T-cell (primary cell): ENCODE measurements around the gene PFDN4. TPM values are rescaled to one million over a fixed set of nuclear protein-coding genes. Genes with fewer than 3 reads are reported as not detected.
"Not testable (repeated sequence)": the region's sequence is repeated elsewhere in the genome, so short reads cannot be mapped to it uniquely, and the experiment has no call there.

Source experiments
- ATAC-seq, 4 experiments: fragments of 200-7000 bp in 3 of 4; fragments of 150-1000 bp in 1 of 4; cut with Tn5 transposase; replicated peaks in 1 of 4; 1 replicate in 3 of 4; 2 replicates in 1 of 4; pipeline ENCODE4 v1.10.0; 2021; ENCODE audit warnings: moderate library complexity in 3 of 4, mild to moderate bottlenecking in 2 of 4, moderate number of reproducible peaks in 1 of 4
- CTCF ChIA-PET, 2 donors: fragments of 300-600 bp; sonication (Branson Sonifier 250); formaldehyde crosslinking; loops; one replicate each; lab custom pipeline; 2022; ENCODE audit warnings: antibody characterized with exemption in 2 of 2; lab: Charles Lee
- POLR2A ChIA-PET, 2 donors: fragments of 300-600 bp; sonication (Branson Sonifier 250); formaldehyde crosslinking; loops; one replicate each; lab custom pipeline; 2022; ENCODE audit warnings: antibody characterized with exemption in 2 of 2; lab: Charles Lee
- DNase-seq, 35 experiments: peaks; one replicate each; pipeline versions ENCODE4 v3.0.0 to v3.0.0-alpha.2; 2013 to 2023
- H3K27ac ChIP-seq: one replicate; pipeline ENCODE4 v1.5.1; 2013; ENCODE audit warnings: low read length
- H3K27me3 ChIP-seq, 2 experiments: replicated peaks in 1 of 2; 1 replicate in 1 of 2; 2 replicates in 1 of 2; pipeline versions ENCODE4 v1.6.1 to v1.7.0; 2013; ENCODE audit warnings: low read length in 1 of 2, mixed read lengths in 1 of 2; ENCODE audit not compliant: control insufficient read depth in 2 of 2, insufficient read depth in 2 of 2; ENCODE audit errors: extremely low read depth in 1 of 2
- H3K36me3 ChIP-seq, 2 donors: 1 replicate in 1 of 2; 2 replicates in 1 of 2; pipeline versions ENCODE4 v1.6.1 to v1.7.0; 2013; ENCODE audit warnings: low read length in 1 of 2; ENCODE audit not compliant: control insufficient read depth in 2 of 2, insufficient read depth in 1 of 2; ENCODE audit errors: extremely low read depth in 1 of 2
- H3K4me1 ChIP-seq, 2 experiments: 1 replicate in 1 of 2; 2 replicates in 1 of 2; pipeline versions ENCODE4 v1.6.1 to v1.7.0; 2013; ENCODE audit warnings: low read length in 2 of 2, mixed read lengths in 1 of 2; ENCODE audit not compliant: insufficient read depth in 2 of 2, control insufficient read depth in 1 of 2; ENCODE audit errors: extremely low read depth in 1 of 2
- H3K4me3 ChIP-seq, 2 donors: 1 replicate in 1 of 2; 2 replicates in 1 of 2; pipeline versions ENCODE4 v1.5.1 to v1.7.0; 2013; ENCODE audit warnings: mild to moderate bottlenecking in 2 of 2, low read length in 1 of 2, moderate library complexity in 1 of 2; ENCODE audit not compliant: control insufficient read depth in 1 of 2; ENCODE audit errors: extremely low read depth in 1 of 2
- H3K9me3 ChIP-seq: 2 replicates; pipeline ENCODE4 v1.7.0; 2013
- H3K27ac Mint-ChIP-seq, 2 donors: one replicate each; pipeline ENCODE4 v1.8.0; 2020 to 2021; ENCODE audit warnings: mild to moderate bottlenecking in 2 of 2, mixed read lengths in 2 of 2
- H3K27me3 Mint-ChIP-seq, 2 donors: one replicate each; pipeline ENCODE4 v1.8.0; 2021 to 2022; ENCODE audit warnings: mixed read lengths in 2 of 2
- H3K36me3 Mint-ChIP-seq: one replicate; pipeline ENCODE4 v1.8.0; 2021; ENCODE audit warnings: mixed read lengths
- H3K4me1 Mint-ChIP-seq, 3 donors: one replicate each; pipeline ENCODE4 v1.8.0; 2020 to 2022; ENCODE audit warnings: mixed read lengths in 3 of 3, mild to moderate bottlenecking in 1 of 3
- H3K4me3 Mint-ChIP-seq, 3 donors: one replicate each; pipeline ENCODE4 v1.8.0; 2020 to 2022; ENCODE audit warnings: mild to moderate bottlenecking in 3 of 3, mixed read lengths in 3 of 3, moderate library complexity in 3 of 3
- H3K9me3 Mint-ChIP-seq, 3 donors: one replicate each; pipeline ENCODE4 v1.8.0; 2020 to 2022; ENCODE audit warnings: mixed read lengths in 3 of 3
- WGBS: methylation state at CpG from one replicate; pipeline ENCODE4 v1.1.5; 2013; ENCODE audit warnings: missing lambda C conversion rate; ENCODE audit not compliant: insufficient coverage; 5-methylcytosine and 5-hydroxymethylcytosine counted together
- total RNA-seq, 35 experiments: library from RNA in 6 of 35; stranded (reverse) in 6 of 35; fragments of 120-200 nt in 1 of 35; gene quantifications; one replicate each; pipeline versions ENCODE4 v1.2.1 to v1.2.4 and lab custom pipeline; 2013 to 2026

Gene PFDN4
- total RNA-seq, 5 donors from 2014 or later (not counting 1 experiment from before 2014, with no cell fraction given), result 14.9 to 19.2 (median 17.6) TPM

- H3K27me3 ChIP-seq, result peaks cover 0 to under 1% of the 10 kb centered on the region in 2 experiments
- WGBS, result no CpG with 5 or more reads among the region's 4 CpGs
- no peak overlapping the region for H3K27ac Mint-ChIP-seq
- DNase-seq, result no peak
- H3K36me3 ChIP-seq, result no peaks in the 10 kb centered on the region
- no peak overlapping the region for H3K4me3 Mint-ChIP-seq
- H3K27me3 Mint-ChIP-seq, result peaks cover 5 to 15% of the 10 kb centered on the region in 2 donors
- H3K36me3 Mint-ChIP-seq, result no peaks in the 10 kb centered on the region
- H3K4me3 ChIP-seq, result no peak overlapping the region
- no peaks in the 10 kb centered on the region for H3K9me3 Mint-ChIP-seq
- ChIA-PET POLR2A (no interaction called here), CTCF (no interaction called here)
- no peaks in the 10 kb centered on the region for H3K4me1 ChIP-seq
- no peak for ATAC-seq
- no peaks in the 10 kb centered on the region for H3K9me3 ChIP-seq
- H3K4me1 Mint-ChIP-seq, result no peaks in the 10 kb centered on the region
- H3K27ac ChIP-seq, result no peak overlapping the region
These were observed 55.3 kb downstream of the PFDN4 start for GRCh38 chr20:54263116-54263690.

GRCh38 chr20:54265791-54266190 lies 57.9 kb downstream of the PFDN4 start:
- H3K9me3 ChIP-seq, H3K4me1 Mint-ChIP-seq, CTCF ChIA-PET, H3K4me3 Mint-ChIP-seq, ATAC-seq, H3K9me3 Mint-ChIP-seq, H3K36me3 ChIP-seq, H3K27ac Mint-ChIP-seq, POLR2A ChIA-PET, DNase-seq, H3K27ac ChIP-seq, H3K27me3 ChIP-seq, H3K36me3 Mint-ChIP-seq, H3K4me3 ChIP-seq, H3K4me1 ChIP-seq: not testable (repeated sequence)
- H3K27me3 Mint-ChIP-seq, result peaks cover 5 to 20% of the 10 kb centered on the region in 2 donors
- WGBS, result 85% methylated on average over 5 of the region's 6 CpGs

GRCh38 chr20:54266844-54267243 lies 59.0 kb downstream of the PFDN4 start:
- Mint-ChIP-seq H3K27me3 (peaks cover 5 to 23% of the 10 kb centered on the region in 2 donors), H3K9me3 (no peaks in the 10 kb centered on the region), H3K4me3 (no peak overlapping the region), H3K27ac (no peak overlapping the region), H3K4me1 (no peaks in the 10 kb centered on the region), H3K36me3 (no peaks in the 10 kb centered on the region)
- no peaks in the 10 kb centered on the region for H3K36me3 ChIP-seq
- ChIA-PET CTCF (no interaction called here), POLR2A (no interaction called here)
- H3K27ac ChIP-seq, result no peak overlapping the region
- H3K4me1 ChIP-seq, result no peaks in the 10 kb centered on the region
- 100% methylated on average over 1 of the region's 6 CpGs for WGBS
- no peak for ATAC-seq
- H3K4me3 ChIP-seq, result no peak overlapping the region
- no peaks in the 10 kb centered on the region for H3K9me3 ChIP-seq
- no peak for DNase-seq
- no peaks in the 10 kb centered on the region for H3K27me3 ChIP-seq

- DNase-seq, result no peak
- no peaks in the 10 kb centered on the region for H3K9me3 Mint-ChIP-seq
- H3K27me3 Mint-ChIP-seq, result peaks cover 5 to 25% of the 10 kb centered on the region in 2 donors
- H3K4me3 Mint-ChIP-seq, result no peak overlapping the region
- no peaks in the 10 kb centered on the region for H3K4me1 Mint-ChIP-seq
- Histone ChIP-seq H3K36me3 (no peaks in the 10 kb centered on the region), H3K4me1 (no peaks in the 10 kb centered on the region), H3K9me3 (no peaks in the 10 kb centered on the region), H3K4me3 (no peak overlapping the region), H3K27ac (no peak overlapping the region), H3K27me3 (no peaks in the 10 kb centered on the region)
- POLR2A ChIA-PET, result no interaction called here
- ATAC-seq, result no peak
- H3K36me3 Mint-ChIP-seq, result no peaks in the 10 kb centered on the region
- 55% methylated on average over 2 of the region's 4 CpGs for WGBS
- CTCF ChIA-PET, result no interaction called here
- H3K27ac Mint-ChIP-seq, result no peak overlapping the region
These were observed 59.7 kb downstream of the PFDN4 start for GRCh38 chr20:54267483-54268003.

- WGBS, result no CpG with 5 or more reads among the region's 2 CpGs
- H3K4me1 ChIP-seq, result no peaks in the 10 kb centered on the region
- Mint-ChIP-seq H3K27me3 (peaks cover 5 to 29% of the 10 kb centered on the region in 2 donors), H3K27ac (no peak overlapping the region), H3K4me1 (no peaks in the 10 kb centered on the region), H3K36me3 (no peaks in the 10 kb centered on the region), H3K4me3 (no peak overlapping the region), H3K9me3 (no peaks in the 10 kb centered on the region)
- H3K4me3 ChIP-seq, result no peak overlapping the region
- POLR2A ChIA-PET, result no interaction called here
- no peak for ATAC-seq
- H3K27ac ChIP-seq, result no peak overlapping the region
- no peaks in the 10 kb centered on the region for H3K9me3 ChIP-seq
- no peak for DNase-seq
- CTCF ChIA-PET, result no interaction called here
- H3K27me3 ChIP-seq, result peaks cover 0 to 4% of the 10 kb centered on the region in 2 experiments
- H3K36me3 ChIP-seq, result no peaks in the 10 kb centered on the region
These were observed 61.1 kb downstream of the PFDN4 start for GRCh38 chr20:54268941-54269340.

Other genes with a start within 250 kb of the PFDN4 start
- under 1 TPM in 4 of 5 donors, not detected in 1; 0.26 to 0.76 (median 0.51) TPM for gene BCAS1, start 137.5 kb upstream of the PFDN4 start, total RNA-seq
- under 1 TPM in 4 of 5 donors, not detected in 1; 0.13 to 0.79 (median 0.42) TPM for gene CYP24A1, start 34.1 kb upstream of the PFDN4 start, total RNA-seq